Upper lobe of left lung (tissue), 4 donors: ENCODE measurements around the gene SEM1.

Experiments used
- CTCF ChIP-seq, 6 experiments: fragments of 450-650 bp in 4 of 6; fragments of 200-600 bp in 2 of 6; sonication (generic) in 2 of 6; IDR thresholded peaks; one replicate each; pipeline ENCODE4 v1.5.1; 2016 to 2019; ENCODE audit warnings: antibody characterized with exemption in 6 of 6
- POLR2A ChIP-seq, 4 donors: fragments of 450-650 bp; IDR thresholded peaks; one replicate each; pipeline ENCODE4 v1.5.1; 2016 to 2017; ENCODE audit warnings: antibody characterized with exemption in 4 of 4, mild to moderate bottlenecking in 2 of 4
- POLR2AphosphoS5 ChIP-seq, 2 donors: sonication (generic); formaldehyde crosslinking; IDR thresholded peaks; one replicate each; pipeline ENCODE4 v1.5.1; 2017; ENCODE audit warnings: antibody characterized with exemption in 2 of 2

GRCh38 chr7:96739609-96740008 lies 30.0 kb upstream of the SEM1 start:
- TF ChIP-seq CTCF (IDR thresholded peaks at IDR 0.05) (no peak), POLR2AphosphoS5 (IDR thresholded peaks at IDR 0.05) (no peak), POLR2A (IDR thresholded peaks at IDR 0.05) (no peak)
